ENCODE data around the gene NGFR.

DNA sequence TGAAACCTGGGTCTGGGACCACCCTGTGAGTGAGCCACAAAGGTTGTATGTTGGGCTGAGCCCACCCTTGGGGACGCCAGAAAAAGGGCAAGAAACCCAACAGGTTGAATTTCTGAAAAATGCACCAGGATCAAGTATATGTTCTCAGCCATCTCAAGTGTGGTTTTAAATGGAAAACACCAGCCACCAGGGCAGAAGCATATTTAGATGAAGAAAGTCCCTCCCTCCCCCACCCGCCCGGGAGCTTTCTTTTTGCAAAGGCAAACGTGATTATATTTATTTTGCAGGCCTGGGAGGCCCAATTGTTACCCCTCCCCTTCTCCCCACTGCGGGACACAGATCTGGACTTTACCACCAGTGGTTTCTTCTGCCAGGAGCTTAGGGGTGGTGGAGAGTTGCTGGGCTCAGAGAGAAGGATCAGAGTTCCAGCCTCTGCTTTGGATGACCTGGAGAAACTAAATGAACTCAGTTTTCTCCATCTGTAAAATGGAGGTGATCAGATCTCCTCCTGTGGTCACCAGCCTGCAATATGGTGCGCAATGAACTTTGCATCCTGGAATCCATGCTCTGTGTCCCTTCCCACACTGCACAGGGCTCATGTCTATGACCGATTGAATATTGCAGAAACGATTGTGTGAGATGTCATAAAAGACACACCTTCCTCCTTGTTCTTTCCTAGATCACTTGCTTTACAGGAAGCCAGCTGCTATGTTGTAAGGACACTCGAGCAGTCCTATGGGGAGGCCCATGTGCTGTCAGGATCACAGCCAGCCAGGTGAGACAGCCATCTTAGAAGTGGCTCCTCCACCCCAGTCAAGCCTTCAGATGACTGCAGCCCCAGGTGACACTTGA lies 21.0 kb upstream of the NGFR start:
- TF ChIP-seq JUND (IDR thresholded peaks at IDR 0.05; ENCODE audit: borderline replicate concordance, low read depth, low read length) (no peak), JUND (tag; IDR thresholded peaks at IDR 0.05; ENCODE audit: borderline replicate concordance, low read depth, low read length) (no peak), JUNB (CRISPR knock-in tag; conservative IDR thresholded peaks at IDR 0.05) (no peak), ZC3H4 (CRISPR knock-in tag; IDR thresholded peaks at IDR 0.05; ENCODE audit: borderline replicate concordance) (no peak), ZNF232 (CRISPR knock-in tag; IDR thresholded peaks at IDR 0.05) (no peak), IRF2 (CRISPR knock-in tag; IDR thresholded peaks at IDR 0.05) (no peak), ZKSCAN1 (IDR thresholded peaks at IDR 0.05; ENCODE audit: low read depth, low read length) (no peak), RFX7 (CRISPR knock-in tag; IDR thresholded peaks at IDR 0.05) (no peak), CHCHD3 (CRISPR knock-in tag; IDR thresholded peaks at IDR 0.05) (no peak), EHMT2 (IDR thresholded peaks at IDR 0.05) (no peak), POLR2A (conservative IDR thresholded peaks at IDR 0.05) (no peak)
- TF ChIP-seq, protein P1, sequence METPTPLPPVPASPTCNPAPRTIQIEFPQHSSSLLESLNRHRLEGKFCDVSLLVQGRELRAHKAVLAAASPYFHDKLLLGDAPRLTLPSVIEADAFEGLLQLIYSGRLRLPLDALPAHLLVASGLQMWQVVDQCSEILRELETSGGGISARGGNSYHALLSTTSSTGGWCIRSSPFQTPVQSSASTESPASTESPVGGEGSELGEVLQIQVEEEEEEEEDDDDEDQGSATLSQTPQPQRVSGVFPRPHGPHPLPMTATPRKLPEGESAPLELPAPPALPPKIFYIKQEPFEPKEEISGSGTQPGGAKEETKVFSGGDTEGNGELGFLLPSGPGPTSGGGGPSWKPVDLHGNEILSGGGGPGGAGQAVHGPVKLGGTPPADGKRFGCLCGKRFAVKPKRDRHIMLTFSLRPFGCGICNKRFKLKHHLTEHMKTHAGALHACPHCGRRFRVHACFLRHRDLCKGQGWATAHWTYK (CRISPR knock-in tag; IDR thresholded peaks at IDR 0.05) = no peak
- TF ChIP-seq, protein P2, sequence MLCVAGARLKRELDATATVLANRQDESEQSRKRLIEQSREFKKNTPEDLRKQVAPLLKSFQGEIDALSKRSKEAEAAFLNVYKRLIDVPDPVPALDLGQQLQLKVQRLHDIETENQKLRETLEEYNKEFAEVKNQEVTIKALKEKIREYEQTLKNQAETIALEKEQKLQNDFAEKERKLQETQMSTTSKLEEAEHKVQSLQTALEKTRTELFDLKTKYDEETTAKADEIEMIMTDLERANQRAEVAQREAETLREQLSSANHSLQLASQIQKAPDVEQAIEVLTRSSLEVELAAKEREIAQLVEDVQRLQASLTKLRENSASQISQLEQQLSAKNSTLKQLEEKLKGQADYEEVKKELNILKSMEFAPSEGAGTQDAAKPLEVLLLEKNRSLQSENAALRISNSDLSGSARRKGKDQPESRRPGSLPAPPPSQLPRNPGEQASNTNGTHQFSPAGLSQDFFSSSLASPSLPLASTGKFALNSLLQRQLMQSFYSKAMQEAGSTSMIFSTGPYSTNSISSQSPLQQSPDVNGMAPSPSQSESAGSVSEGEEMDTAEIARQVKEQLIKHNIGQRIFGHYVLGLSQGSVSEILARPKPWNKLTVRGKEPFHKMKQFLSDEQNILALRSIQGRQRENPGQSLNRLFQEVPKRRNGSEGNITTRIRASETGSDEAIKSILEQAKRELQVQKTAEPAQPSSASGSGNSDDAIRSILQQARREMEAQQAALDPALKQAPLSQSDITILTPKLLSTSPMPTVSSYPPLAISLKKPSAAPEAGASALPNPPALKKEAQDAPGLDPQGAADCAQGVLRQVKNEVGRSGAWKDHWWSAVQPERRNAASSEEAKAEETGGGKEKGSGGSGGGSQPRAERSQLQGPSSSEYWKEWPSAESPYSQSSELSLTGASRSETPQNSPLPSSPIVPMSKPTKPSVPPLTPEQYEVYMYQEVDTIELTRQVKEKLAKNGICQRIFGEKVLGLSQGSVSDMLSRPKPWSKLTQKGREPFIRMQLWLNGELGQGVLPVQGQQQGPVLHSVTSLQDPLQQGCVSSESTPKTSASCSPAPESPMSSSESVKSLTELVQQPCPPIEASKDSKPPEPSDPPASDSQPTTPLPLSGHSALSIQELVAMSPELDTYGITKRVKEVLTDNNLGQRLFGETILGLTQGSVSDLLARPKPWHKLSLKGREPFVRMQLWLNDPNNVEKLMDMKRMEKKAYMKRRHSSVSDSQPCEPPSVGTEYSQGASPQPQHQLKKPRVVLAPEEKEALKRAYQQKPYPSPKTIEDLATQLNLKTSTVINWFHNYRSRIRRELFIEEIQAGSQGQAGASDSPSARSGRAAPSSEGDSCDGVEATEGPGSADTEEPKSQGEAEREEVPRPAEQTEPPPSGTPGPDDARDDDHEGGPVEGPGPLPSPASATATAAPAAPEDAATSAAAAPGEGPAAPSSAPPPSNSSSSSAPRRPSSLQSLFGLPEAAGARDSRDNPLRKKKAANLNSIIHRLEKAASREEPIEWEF (CRISPR knock-in tag; IDR thresholded peaks at IDR 0.05) = no peak
